Epithelial cell of esophagus (primary cell): ENCODE results near the gene ENTPD1.

Source experiments
- DNase-seq: peaks from one replicate; pipeline ENCODE4 v3.0.0; 2010; ENCODE audit warnings: low read depth
- H3K4me3 ChIP-seq: 2 replicates; pipeline ENCODE4 v1.5.1; 2011; ENCODE audit warnings: mild to moderate bottlenecking, low read length, control low read depth
- CTCF ChIP-seq: IDR thresholded peaks from 2 replicates; pipeline ENCODE4 v1.5.1; 2011; ENCODE audit warnings: low read depth, mild to moderate bottlenecking, low read length, control low read depth, inconsistent platforms; ENCODE audit not compliant: insufficient read depth; ENCODE audit errors: missing control alignments

ENTPD1 gene

GRCh38 chr10:95742962-95743535 is 12.9 kb upstream of the ENTPD1 start:
- DNase-seq = no peak
- no peak for TF ChIP-seq CTCF
- no peak overlapping the region for H3K4me3 ChIP-seq

GRCh38 chr10:95745501-95745900 is 10.5 kb upstream of the ENTPD1 start:
- no peak for TF ChIP-seq CTCF
- DNase-seq = no peak
- H3K4me3 ChIP-seq = no peak overlapping the region

DNA sequence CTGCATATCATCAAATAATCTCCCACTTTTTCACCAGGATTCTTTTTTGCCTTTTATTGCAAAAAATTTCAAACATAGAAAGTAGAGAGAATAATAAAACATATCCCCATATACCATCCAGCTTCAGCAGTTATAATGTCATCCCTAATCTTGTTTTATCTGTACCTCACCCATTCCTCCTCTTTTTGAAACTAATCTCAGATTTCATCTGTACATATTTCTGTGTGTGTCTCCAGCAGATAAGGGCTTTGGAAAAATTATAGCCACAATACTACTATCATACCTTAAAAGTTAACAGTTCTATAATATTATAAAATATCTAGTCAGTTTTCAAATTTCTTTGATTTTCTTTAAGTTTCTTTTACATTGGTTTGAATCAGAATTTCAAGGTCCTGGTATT is 7.6 kb upstream of the ENTPD1 start:
- DNase-seq = no peak
- no peak for TF ChIP-seq CTCF
- no peak overlapping the region for H3K4me3 ChIP-seq

DNA sequence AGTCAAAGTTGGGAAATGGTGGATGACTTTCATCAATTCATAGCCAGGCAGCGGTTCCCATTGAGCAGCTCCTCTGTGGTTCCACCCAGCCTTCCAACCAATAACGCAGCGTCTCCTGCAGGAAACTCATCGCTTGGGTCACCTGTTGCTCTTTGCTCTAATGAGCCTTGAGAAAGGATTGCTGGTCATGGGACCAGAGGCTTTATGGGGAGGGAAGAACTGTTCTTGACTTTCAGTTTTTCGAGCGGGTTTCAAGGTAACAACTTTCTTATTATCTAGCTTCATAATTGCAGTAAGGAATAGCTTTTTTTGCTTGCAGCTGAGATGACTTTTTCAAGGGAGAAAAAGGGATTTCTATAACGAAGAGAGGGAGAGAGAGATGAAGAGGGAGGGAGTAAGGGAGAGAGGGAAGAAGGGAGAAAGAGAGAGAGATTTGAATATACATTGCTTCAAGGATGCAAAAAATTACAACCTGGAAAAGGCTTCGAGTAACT is 405 bp upstream of the ENTPD1 start:
- DNase-seq = peak; percentile 11
- no peak for TF ChIP-seq CTCF
- no peak overlapping the region for H3K4me3 ChIP-seq

DNA sequence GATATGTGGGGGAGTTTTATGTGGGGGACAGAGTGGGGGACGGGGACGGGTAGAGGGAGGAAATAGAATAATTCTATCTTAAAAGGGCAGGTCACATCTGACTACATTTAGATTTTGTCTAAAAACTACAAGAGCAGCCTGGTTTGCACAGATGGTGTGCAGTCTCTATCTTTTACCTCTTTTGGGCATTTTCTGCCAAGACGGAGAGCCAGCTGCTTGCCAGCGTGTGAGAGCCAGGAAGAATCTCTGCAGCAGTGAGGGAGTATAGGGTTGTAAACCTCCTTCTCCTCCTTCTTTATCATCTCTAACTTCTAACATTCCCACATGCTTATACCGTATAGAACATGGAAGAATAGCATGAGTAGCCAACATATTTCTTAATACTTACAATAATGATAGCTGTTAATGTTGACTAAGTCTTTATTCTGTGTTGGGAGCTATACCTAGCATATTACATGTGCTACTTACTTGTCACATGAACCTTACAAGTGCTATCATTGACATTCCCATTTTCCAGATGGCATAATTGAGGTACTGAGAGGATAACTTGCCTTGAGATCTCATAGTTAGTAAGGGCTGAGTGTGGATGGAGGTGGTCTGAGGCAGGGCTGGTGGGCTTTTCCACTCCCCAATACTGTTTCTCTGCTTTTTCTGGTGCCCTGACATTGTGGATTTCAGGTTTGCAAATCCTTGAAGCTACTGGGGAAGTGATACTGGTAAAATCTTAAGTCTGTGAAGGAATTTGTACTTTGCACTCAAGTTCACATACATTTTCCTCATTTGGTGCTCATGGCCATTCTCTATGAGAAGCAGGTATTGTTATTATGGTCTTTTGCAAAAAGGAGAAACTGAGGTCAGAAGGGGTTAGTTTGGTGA is 1.1 kb downstream of the ENTPD1 start:
- no peak for DNase-seq
- no peak overlapping the region for H3K4me3 ChIP-seq
- no peak for TF ChIP-seq CTCF

DNA sequence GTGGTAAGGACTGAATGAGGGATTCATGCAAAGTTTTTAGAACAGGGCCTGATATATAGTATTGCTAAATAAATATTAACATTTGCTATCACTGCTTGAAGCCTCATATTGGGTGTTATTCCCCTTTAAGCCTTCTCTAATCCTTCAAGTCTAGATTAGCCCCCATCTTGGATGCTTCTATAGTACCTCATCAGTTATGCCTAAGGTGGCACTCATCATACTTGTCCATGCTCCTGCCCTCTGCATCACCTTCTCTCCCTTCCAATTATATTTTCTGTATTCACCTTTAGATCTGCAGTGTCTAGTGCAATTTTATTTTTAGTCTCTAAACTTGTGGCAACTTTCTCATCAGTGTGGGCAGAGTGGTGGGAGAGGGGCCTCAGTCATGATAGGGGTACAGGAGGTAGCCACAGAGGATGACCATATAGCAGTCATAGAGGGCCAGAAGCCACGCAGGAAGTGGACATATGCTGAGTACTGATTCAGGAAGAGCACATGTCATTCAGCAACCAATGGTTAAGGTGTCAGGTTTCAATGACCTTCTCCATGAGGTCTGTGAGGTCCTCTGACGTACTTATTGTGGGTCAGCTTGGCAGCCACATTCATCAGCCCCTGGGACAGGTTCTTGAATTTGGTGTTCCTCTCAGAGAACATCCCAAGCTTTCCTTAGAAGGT is 2.5 kb downstream of the ENTPD1 start:
- no peak for TF ChIP-seq CTCF
- no peak for DNase-seq

More for the DNA sequence above, 2.5 kb downstream of the ENTPD1 start:
- H3K4me3 ChIP-seq = no peak overlapping the region
